SK-N-SH treated with all-trans-retinoic acid at 6 μM for 48 hours (cell line): Measurements from ENCODE around the gene TRUB1.

Experiments
- ATAC-seq: fragments of 200-7000 bp; cut with Tn5 transposase; 3 replicates; pipeline ENCODE4 v1.9.1; 2020; ENCODE audit warnings: mild to moderate bottlenecking, moderate library complexity
- CSDC2 ChIP-seq: fragments of 250-450 bp; sonication (Bioruptor Pico); IDR thresholded peaks from 2 replicates; pipeline ENCODE4 v1.5.0; 2020; ENCODE audit warnings: mild to moderate bottlenecking, moderate library complexity
- CSRNP3 ChIP-seq: fragments of 250-450 bp; sonication (Bioruptor Pico); IDR thresholded peaks from 2 replicates; pipeline ENCODE4 v1.5.1; 2021; ENCODE audit warnings: mild to moderate bottlenecking, moderate library complexity
- ESRRG ChIP-seq: fragments of 250-450 bp; sonication (Bioruptor Pico); IDR thresholded peaks from 2 replicates; pipeline ENCODE4 v1.6.1; 2021; ENCODE audit warnings: mild to moderate bottlenecking
- GLIS3 ChIP-seq: fragments of 250-450 bp; sonication (Bioruptor Pico); IDR thresholded peaks from 2 replicates; pipeline ENCODE4 v1.5.0; 2020; ENCODE audit warnings: mild to moderate bottlenecking, moderate library complexity
- ISL1 ChIP-seq: fragments of 250-450 bp; sonication (Bioruptor Pico); IDR thresholded peaks from 2 replicates; pipeline ENCODE4 v2.1.2; 2022; ENCODE audit warnings: mild to moderate bottlenecking, moderate library complexity
- OSR1 ChIP-seq: fragments of 250-450 bp; sonication (Bioruptor Pico); IDR thresholded peaks from 2 replicates; pipeline ENCODE4 v1.8.0; 2022; ENCODE audit warnings: moderate library complexity, mild to moderate bottlenecking, inconsistent platforms
- PPARA ChIP-seq: fragments of 250-450 bp; sonication (Bioruptor Pico); IDR thresholded peaks from 2 replicates; pipeline ENCODE4 v1.5.0; 2020; ENCODE audit warnings: mild to moderate bottlenecking, borderline replicate concordance
- RARB ChIP-seq: fragments of 250-450 bp; sonication (Bioruptor Pico); IDR thresholded peaks from 2 replicates; pipeline ENCODE4 v1.8.0; 2021; ENCODE audit warnings: mild to moderate bottlenecking, moderate library complexity
- SNAI2 ChIP-seq: fragments of 250-450 bp; sonication (Bioruptor Pico); IDR thresholded peaks from 2 replicates; pipeline ENCODE4 v1.5.0; 2020; ENCODE audit warnings: mild to moderate bottlenecking, moderate library complexity
- TCF4 ChIP-seq: fragments of 250-450 bp; sonication (Bioruptor Pico); IDR thresholded peaks from 2 replicates; pipeline ENCODE4 v1.8.0; 2021; ENCODE audit warnings: mild to moderate bottlenecking, moderate library complexity, borderline replicate concordance
- ZC3H10 ChIP-seq: fragments of 250-450 bp; sonication (Bioruptor Pico); IDR thresholded peaks from 2 replicates; pipeline ENCODE4 v1.5.1; 2021; ENCODE audit warnings: mild to moderate bottlenecking, moderate library complexity
- ZFP3 ChIP-seq: fragments of 250-450 bp; sonication (Bioruptor Pico); IDR thresholded peaks from 2 replicates; pipeline ENCODE4 v1.5.0; 2020; ENCODE audit warnings: mild to moderate bottlenecking, moderate library complexity
- ZFP30 ChIP-seq: fragments of 450-650 bp; formaldehyde crosslinking; IDR thresholded peaks from 2 replicates; pipeline ENCODE4 v1.5.0; 2022; ENCODE audit warnings: mild to moderate bottlenecking, moderate library complexity
- ZNF565 ChIP-seq: fragments of 450-650 bp; formaldehyde crosslinking; conservative IDR thresholded peaks from 2 replicates; pipeline ENCODE4 v1.5.0; 2020; ENCODE audit warnings: low read depth, mild to moderate bottlenecking, moderate library complexity
- ZNF70 ChIP-seq: fragments of 450-650 bp; formaldehyde crosslinking; IDR thresholded peaks from 2 replicates; pipeline ENCODE4 v1.5.0; 2020; ENCODE audit warnings: mild to moderate bottlenecking, moderate library complexity
- ZNF8 ChIP-seq: fragments of 450-650 bp; formaldehyde crosslinking; IDR thresholded peaks from 2 replicates; pipeline ENCODE4 v1.5.0; 2020; ENCODE audit warnings: mild to moderate bottlenecking, moderate library complexity
- TF ChIP-seq, protein P1 (sequence below): fragments of 250-450 bp; sonication (Bioruptor Pico); IDR thresholded peaks from 2 replicates; pipeline ENCODE4 v1.8.0; 2021; ENCODE audit warnings: low read depth, mild to moderate bottlenecking, moderate library complexity, borderline replicate concordance
- TF ChIP-seq, protein P2 (sequence below): fragments of 250-450 bp; sonication (Bioruptor Pico); IDR thresholded peaks from 2 replicates; pipeline ENCODE4 v1.5.0; 2020; ENCODE audit warnings: mild to moderate bottlenecking, moderate library complexity

The TRUB1 gene

GRCh38 chr10:114917927-114918672 lies 19.9 kb upstream of the TRUB1 start:
- TF ChIP-seq ZC3H10 (CRISPR knock-in tag) (no peak), ESRRG (no peak), ZFP30 (CRISPR knock-in tag) (no peak), RARB (no peak), CSDC2 (CRISPR knock-in tag) (no peak)
- TF ChIP-seq, protein P1, sequence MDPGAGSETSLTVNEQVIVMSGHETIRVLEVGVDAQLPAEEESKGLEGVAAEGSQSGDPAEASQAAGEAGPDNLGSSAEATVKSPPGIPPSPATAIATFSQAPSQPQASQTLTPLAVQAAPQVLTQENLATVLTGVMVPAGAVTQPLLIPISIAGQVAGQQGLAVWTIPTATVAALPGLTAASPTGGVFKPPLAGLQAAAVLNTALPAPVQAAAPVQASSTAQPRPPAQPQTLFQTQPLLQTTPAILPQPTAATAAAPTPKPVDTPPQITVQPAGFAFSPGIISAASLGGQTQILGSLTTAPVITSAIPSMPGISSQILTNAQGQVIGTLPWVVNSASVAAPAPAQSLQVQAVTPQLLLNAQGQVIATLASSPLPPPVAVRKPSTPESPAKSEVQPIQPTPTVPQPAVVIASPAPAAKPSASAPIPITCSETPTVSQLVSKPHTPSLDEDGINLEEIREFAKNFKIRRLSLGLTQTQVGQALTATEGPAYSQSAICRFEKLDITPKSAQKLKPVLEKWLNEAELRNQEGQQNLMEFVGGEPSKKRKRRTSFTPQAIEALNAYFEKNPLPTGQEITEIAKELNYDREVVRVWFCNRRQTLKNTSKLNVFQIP (CRISPR knock-in tag): no peak
- TF ChIP-seq, all 23 proteins: peak for 0
- ATAC-seq: no peak

DNA sequence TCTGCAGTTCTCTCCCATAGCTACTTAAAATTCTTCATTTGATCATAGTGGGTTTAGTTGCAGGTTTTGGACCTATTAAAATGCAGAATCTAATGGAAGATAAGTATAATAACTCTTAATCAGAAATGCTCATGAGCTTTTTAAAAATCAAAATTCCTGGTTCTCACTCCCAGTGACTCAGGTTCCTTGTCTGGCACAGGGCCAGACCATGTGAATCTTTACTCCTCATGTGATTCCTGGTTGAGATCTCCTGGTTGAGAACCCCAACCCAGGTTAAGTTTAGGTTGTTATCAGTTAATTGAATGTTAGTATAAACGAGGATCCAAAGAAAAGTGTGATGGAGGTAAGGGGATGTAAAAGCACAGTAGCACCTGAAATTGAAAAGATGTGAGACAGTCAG lies 17.5 kb upstream of the TRUB1 start:
- TF ChIP-seq CSRNP3 (CRISPR knock-in tag) (no peak), GLIS3 (CRISPR knock-in tag) (no peak), ISL1 (peak; percentile 34; the same call in 1 of the 2 replicates)
- no peak for ATAC-seq

GRCh38 chr10:114922003-114922402 lies 16.0 kb upstream of the TRUB1 start:
- TF ChIP-seq, protein P2, sequence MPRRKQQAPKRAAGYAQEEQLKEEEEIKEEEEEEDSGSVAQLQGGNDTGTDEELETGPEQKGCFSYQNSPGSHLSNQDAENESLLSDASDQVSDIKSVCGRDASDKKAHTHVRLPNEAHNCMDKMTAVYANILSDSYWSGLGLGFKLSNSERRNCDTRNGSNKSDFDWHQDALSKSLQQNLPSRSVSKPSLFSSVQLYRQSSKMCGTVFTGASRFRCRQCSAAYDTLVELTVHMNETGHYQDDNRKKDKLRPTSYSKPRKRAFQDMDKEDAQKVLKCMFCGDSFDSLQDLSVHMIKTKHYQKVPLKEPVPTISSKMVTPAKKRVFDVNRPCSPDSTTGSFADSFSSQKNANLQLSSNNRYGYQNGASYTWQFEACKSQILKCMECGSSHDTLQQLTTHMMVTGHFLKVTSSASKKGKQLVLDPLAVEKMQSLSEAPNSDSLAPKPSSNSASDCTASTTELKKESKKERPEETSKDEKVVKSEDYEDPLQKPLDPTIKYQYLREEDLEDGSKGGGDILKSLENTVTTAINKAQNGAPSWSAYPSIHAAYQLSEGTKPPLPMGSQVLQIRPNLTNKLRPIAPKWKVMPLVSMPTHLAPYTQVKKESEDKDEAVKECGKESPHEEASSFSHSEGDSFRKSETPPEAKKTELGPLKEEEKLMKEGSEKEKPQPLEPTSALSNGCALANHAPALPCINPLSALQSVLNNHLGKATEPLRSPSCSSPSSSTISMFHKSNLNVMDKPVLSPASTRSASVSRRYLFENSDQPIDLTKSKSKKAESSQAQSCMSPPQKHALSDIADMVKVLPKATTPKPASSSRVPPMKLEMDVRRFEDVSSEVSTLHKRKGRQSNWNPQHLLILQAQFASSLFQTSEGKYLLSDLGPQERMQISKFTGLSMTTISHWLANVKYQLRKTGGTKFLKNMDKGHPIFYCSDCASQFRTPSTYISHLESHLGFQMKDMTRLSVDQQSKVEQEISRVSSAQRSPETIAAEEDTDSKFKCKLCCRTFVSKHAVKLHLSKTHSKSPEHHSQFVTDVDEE: no peak
- TF ChIP-seq CSDC2 (CRISPR knock-in tag) (no peak), PPARA (CRISPR knock-in tag) (no peak), OSR1 (CRISPR knock-in tag) (no peak), ZNF565 (CRISPR knock-in tag) (no peak), SNAI2 (no peak), TCF4 (CRISPR knock-in tag) (no peak), ZNF70 (no peak), RARB (no peak), CSRNP3 (CRISPR knock-in tag) (no peak), ZFP30 (CRISPR knock-in tag) (no peak)
- TF ChIP-seq, protein P1 (CRISPR knock-in tag): no peak
- no peak for ATAC-seq

- no peak for ATAC-seq
- TF ChIP-seq ZC3H10 (CRISPR knock-in tag): no peak
- no peak for TF ChIP-seq RARB
- TF ChIP-seq ZNF70: no peak
- TF ChIP-seq CSRNP3 (CRISPR knock-in tag): no peak
- TF ChIP-seq ZFP3 (CRISPR knock-in tag): no peak
- no peak for TF ChIP-seq ZNF8 (CRISPR knock-in tag)
- TF ChIP-seq, protein P1 (CRISPR knock-in tag): no peak
Observed at GRCh38 chr10:114923551-114923950, 14.4 kb upstream of the TRUB1 start.
